Small intestine (tissue), 7 donors: ENCODE measurements around the gene DDX28. TPM values are rescaled to one million over a fixed set of nuclear protein-coding genes. Genes with fewer than 3 reads are reported as not detected.

Source experiments
- DNase-seq, 2 donors: peaks; one replicate each; pipeline versions ENCODE4 v3.0.0 to v3.0.0-alpha.2; 2013
- FAIRE-seq: peaks from 2 replicates; lab custom pipeline; 2012; peaks lifted over from hg19 to GRCh38; lab: Jason Lieb, UNC
- H3K27ac ChIP-seq, 3 donors: one replicate each; pipeline ENCODE4 v1.5.1; 2013; ENCODE audit warnings: low read length in 2 of 3, mild to moderate bottlenecking in 2 of 3, control low read depth in 1 of 3, inconsistent platforms in 1 of 3, low read depth in 1 of 3, moderate library complexity in 1 of 3
- H3K27me3 ChIP-seq, 3 donors: one replicate each; pipeline ENCODE4 v1.6.1; 2013; ENCODE audit warnings: low read length in 3 of 3, inconsistent platforms in 1 of 3; ENCODE audit not compliant: control insufficient read depth in 3 of 3, insufficient read depth in 3 of 3
- H3K36me3 ChIP-seq, 3 donors: one replicate each; pipeline ENCODE4 v1.6.1; 2013; ENCODE audit warnings: low read length in 3 of 3, inconsistent platforms in 1 of 3, low read depth in 1 of 3, mild to moderate bottlenecking in 1 of 3, moderate library complexity in 1 of 3; ENCODE audit not compliant: control insufficient read depth in 3 of 3, insufficient read depth in 2 of 3
- H3K4me1 ChIP-seq, 3 donors: one replicate each; pipeline ENCODE4 v1.6.1; 2013; ENCODE audit warnings: low read length in 2 of 3, inconsistent platforms in 1 of 3, low read depth in 1 of 3, mild to moderate bottlenecking in 1 of 3, moderate library complexity in 1 of 3; ENCODE audit not compliant: control insufficient read depth in 3 of 3, insufficient read depth in 2 of 3
- H3K4me3 ChIP-seq, 3 donors: one replicate each; pipeline ENCODE4 v1.5.1; 2013; ENCODE audit warnings: low read length in 3 of 3, control low read depth in 1 of 3, inconsistent platforms in 1 of 3, low read depth in 1 of 3, mild to moderate bottlenecking in 1 of 3, moderate library complexity in 1 of 3
- H3K9me3 ChIP-seq, 2 donors: one replicate each; pipeline ENCODE4 v1.6.1; 2013; ENCODE audit warnings: low read depth in 1 of 2, low read length in 1 of 2; ENCODE audit not compliant: control insufficient read depth in 2 of 2, insufficient read depth in 1 of 2
- WGBS, 3 donors: extraction: QIAGEN DNeasy Blood & Tissue Kit; methylation state at CpG; one replicate each; pipeline ENCODE4 v1.1.7; 2013; 5-methylcytosine and 5-hydroxymethylcytosine counted together
- polyA plus RNA-seq, 4 donors: library from polyadenylated mRNA; stranded (reverse) in 3 of 4; unstranded in 1 of 4; fragments of 200-250 nt in 3 of 4; fragments of 120-200 nt in 1 of 4; gene quantifications; one replicate each; pipeline versions ENCODE4 v1.2.1 to v1.2.3, GENCODE V29; 2013
- donor health status: healthy with polysubstance abuse.
- donor health status: control.
- donor health status: control.
- donor health status: Bipolar disorder and iron deficiency.
- donor health status: healthy.

The DDX28 gene
- polyA plus RNA-seq, 4 donors = 3.8 to 14.6 (median 9.6) TPM

- peaks cover 0 to 45% (median 2%) of the 10 kb centered on the region in 3 donors for H3K36me3 ChIP-seq
Measured at GRCh38 chr16:68049449-68049848, 26.4 kb upstream of the DDX28 start.

GRCh38 chr16:68047987-68048386 is 25.0 kb upstream of the DDX28 start:
- Histone ChIP-seq H3K27me3 (no peaks in the 10 kb centered on the region), H3K36me3 (peaks cover 0 to 43% (median 2%) of the 10 kb centered on the region in 3 donors), H3K4me3 (no peak overlapping the region), H3K27ac (no peak overlapping the region), H3K4me1 (no peaks in the 10 kb centered on the region), H3K9me3 (no peaks in the 10 kb centered on the region)
- FAIRE-seq = no peak
- whole genome bisulfite sequencing, 3 donors = 89 to 94% (median 94%) methylated on average over 2 of the region's 2 CpGs
- DNase-seq = no peak

More at GRCh38 chr16:68049449-68049848, 26.4 kb upstream of the DDX28 start:
- no peak for DNase-seq
- Histone ChIP-seq H3K9me3 (no peaks in the 10 kb centered on the region), H3K27ac (no peak overlapping the region), H3K27me3 (no peaks in the 10 kb centered on the region), H3K4me1 (no peaks in the 10 kb centered on the region), H3K4me3 (no peak overlapping the region)
- WGBS, 3 donors = 93 to 97% (median 97%) methylated on average over 2 of the region's 2 CpGs
- no peak for FAIRE-seq

GRCh38 chr16:68046106-68046505 is 23.1 kb upstream of the DDX28 start:
- 80 to 95% (median 89%) methylated on average over 7 of the region's 7 CpGs for WGBS, 3 donors
- DNase-seq (no peak), FAIRE-seq (no peak)
- Histone ChIP-seq H3K4me1 (no peaks in the 10 kb centered on the region), H3K9me3 (no peaks in the 10 kb centered on the region), H3K27me3 (no peaks in the 10 kb centered on the region), H3K27ac (no peak overlapping the region), H3K36me3 (peaks cover 0 to 36% (median 2%) of the 10 kb centered on the region in 3 donors), H3K4me3 (no peak overlapping the region)

- Histone ChIP-seq H3K27ac (no peak overlapping the region), H3K4me1 (no peaks in the 10 kb centered on the region), H3K9me3 (no peaks in the 10 kb centered on the region), H3K36me3 (peaks cover 0 to 24% (median 2%) of the 10 kb centered on the region in 3 donors), H3K27me3 (no peaks in the 10 kb centered on the region), H3K4me3 (no peak overlapping the region)
- no peak for FAIRE-seq
- DNase-seq = no peak
- WGBS, 3 donors = 88 to 98% (median 94%) methylated on average over 2 of the region's 2 CpGs
Measured at GRCh38 chr16:68041783-68042182, 18.8 kb upstream of the DDX28 start.

- H3K27ac ChIP-seq = no peak overlapping the region
- H3K4me1 ChIP-seq = no peaks in the 10 kb centered on the region
- FAIRE-seq (no peak), DNase-seq (peak; percentile 80 to 86)
- peaks cover 0 to 27% (median 2%) of the 10 kb centered on the region in 3 donors for H3K36me3 ChIP-seq
- H3K9me3 ChIP-seq = no peaks in the 10 kb centered on the region
- no peaks in the 10 kb centered on the region for H3K27me3 ChIP-seq
- no peak overlapping the region for H3K4me3 ChIP-seq
- 63 to 70% (median 68%) methylated on average over 14 of the region's 14 CpGs for WGBS, 3 donors
Measured at GRCh38 chr16:68040506-68041288, 17.7 kb upstream of the DDX28 start.

- FAIRE-seq (no peak), DNase-seq (no peak)
- Histone ChIP-seq H3K27ac (peak overlapping the region in 1 of 3 donors; percentile 79), H3K4me3 (no peak overlapping the region), H3K27me3 (no peaks in the 10 kb centered on the region), H3K36me3 (peaks cover 0 to 21% (median 0%) of the 10 kb centered on the region in 3 donors), H3K4me1 (no peaks in the 10 kb centered on the region), H3K9me3 (no peaks in the 10 kb centered on the region)
- WGBS, 3 donors = 87 to 95% (median 90%) methylated on average over 9 of the region's 9 CpGs
Measured at GRCh38 chr16:68037841-68038597, 15.0 kb upstream of the DDX28 start.

GRCh38 chr16:68035227-68035626 is 12.2 kb upstream of the DDX28 start:
- no peak overlapping the region for H3K4me3 ChIP-seq
- no peak overlapping the region for H3K27ac ChIP-seq
- no peaks in the 10 kb centered on the region for H3K9me3 ChIP-seq
- H3K27me3 ChIP-seq = no peaks in the 10 kb centered on the region
- H3K4me1 ChIP-seq = no peaks in the 10 kb centered on the region
- no peak for FAIRE-seq
- peaks cover 0 to 21% (median 0%) of the 10 kb centered on the region in 3 donors for H3K36me3 ChIP-seq
- WGBS, 3 donors = 93 to 98% (median 93%) methylated on average over 2 of the region's 2 CpGs
- no peak for DNase-seq

- no peaks in the 10 kb centered on the region for H3K4me1 ChIP-seq
- FAIRE-seq (no peak), DNase-seq (no peak)
- no peaks in the 10 kb centered on the region for H3K9me3 ChIP-seq
- no peaks in the 10 kb centered on the region for H3K27me3 ChIP-seq
- H3K4me3 ChIP-seq = no peak overlapping the region
- peaks cover 0 to 23% (median 0%) of the 10 kb centered on the region in 3 donors for H3K36me3 ChIP-seq
- WGBS, 3 donors = 96 to 100% (median 98%) methylated on average over 2 of the region's 2 CpGs
- H3K27ac ChIP-seq = no peak overlapping the region
Measured at GRCh38 chr16:68033101-68033500, 10.1 kb upstream of the DDX28 start.
